Left cardiac atrium (tissue), 4 donors: ENCODE data around the gene TRPM1. TPM values are rescaled to one million over a fixed set of nuclear protein-coding genes. Genes with fewer than 3 reads are reported as not detected.

ENCODE experiments used
- ATAC-seq, 2 donors: fragments of 200-7000 bp; cut with Tn5 transposase; one replicate each; pipeline ENCODE4 v1.9.1; 2020; ENCODE audit warnings: mild to moderate bottlenecking in 2 of 2, moderate library complexity in 2 of 2
- DNase-seq: peaks from one replicate; pipeline ENCODE4 v3.0.0-alpha.2; 2020
- intact Hi-C, 2 donors: fragments of 100-400 bp; cut with DNase I; formaldehyde crosslinking; loops; one replicate each; pipeline versions ENCODE4 v1.14.1 to v1.15.1; 2022 to 2023
- total RNA-seq, 2 donors: library from RNA; stranded (reverse); fragmentation: NEBNext Ultra II Directional; extraction: Animal tissue kit (Norgen Biotek cat#: 25700); gene quantifications; one replicate each; pipeline ENCODE4 v1.2.1, GENCODE V29; 2021
- donor health status: DM: no; HTN: yes; CAD: no.
- donor health status: DM: no; HTN: yes; CAD: no; lungs with severe emphysema.
- donor health status: DM: yes; HTN: yes; CAD: no.
- donor health status: Dilated cardiomyopathy.

Gene TRPM1
- total RNA-seq, 2 donors from 2014 or later = 0.24 TPM; not detected in 1

GRCh38 chr15:30997270-30997669 lies 104.3 kb downstream of the TRPM1 start:
- ATAC-seq (no peak), DNase-seq (no peak)
- intact Hi-C loops = no loop called here

- intact Hi-C loops = no loop called here
- DNase-seq (no peak), ATAC-seq (no peak)
Measured at GRCh38 chr15:30992249-30992864, 109.2 kb downstream of the TRPM1 start.

GRCh38 chr15:30991255-30992235 lies 110.0 kb downstream of the TRPM1 start, which contains the start of gene MTMR10:
TSS of gene MTMR10 (minus strand) at chr15:30991628. CDS start at chr15:30991506, 122 bp downstream.
- intact Hi-C loops = no loop called here
- DNase-seq (peak; percentile 59), ATAC-seq (peak; percentile 97 to 99)

GRCh38 chr15:30990446-30991254 lies 110.9 kb downstream of the TRPM1 start:
- no peak for DNase-seq
- intact Hi-C loops = no loop called here
- ATAC-seq = no peak

GRCh38 chr15:30990036-30990435 lies 111.5 kb downstream of the TRPM1 start:
- DNase-seq (no peak), ATAC-seq (no peak)
- intact Hi-C loops = no loop called here

GRCh38 chr15:30985081-30985531 lies 116.4 kb downstream of the TRPM1 start:
- intact Hi-C loops = no loop called here
- no peak for DNase-seq
- ATAC-seq = peak; percentile 46 to 54

- DNase-seq (no peak), ATAC-seq (peak in 1 of 2 donors; percentile 26)
- intact Hi-C loops = no loop called here
Measured at GRCh38 chr15:30984542-30984941, 117.0 kb downstream of the TRPM1 start.

- intact Hi-C loops = no loop called here
- ATAC-seq (no peak), DNase-seq (no peak)
Measured at GRCh38 chr15:30984118-30984517, 117.4 kb downstream of the TRPM1 start.

- ATAC-seq = no peak
- intact Hi-C loops = no loop called here
Measured at GRCh38 chr15:30979457-30979856, 122.1 kb downstream of the TRPM1 start.

GRCh38 chr15:30978328-30978727 lies 123.2 kb downstream of the TRPM1 start:
- DNase-seq (no peak), ATAC-seq (no peak)
- intact Hi-C loops = no loop called here

More at GRCh38 chr15:30979457-30979856, 122.1 kb downstream of the TRPM1 start:
- DNase-seq = no peak

- intact Hi-C loops = no loop called here
- ATAC-seq (no peak), DNase-seq (no peak)
Measured at GRCh38 chr15:30974112-30974511, 127.4 kb downstream of the TRPM1 start.

- DNase-seq (no peak), ATAC-seq (no peak)
- intact Hi-C loops = no loop called here
Measured at GRCh38 chr15:30973379-30973778, 128.1 kb downstream of the TRPM1 start.

- intact Hi-C loops = no loop called here
- ATAC-seq (no peak), DNase-seq (no peak)
Measured at GRCh38 chr15:30969724-30970123, 131.8 kb downstream of the TRPM1 start.

- no peak for ATAC-seq
- no peak for DNase-seq
- intact Hi-C loops = no loop called here
Measured at GRCh38 chr15:30963681-30964080, 137.8 kb downstream of the TRPM1 start.

GRCh38 chr15:30962659-30963058 lies 138.9 kb downstream of the TRPM1 start:
- intact Hi-C loops = no loop called here
- DNase-seq (no peak), ATAC-seq (no peak)

- DNase-seq (no peak), ATAC-seq (peak in 1 of 2 donors; percentile 57)
- intact Hi-C loops = no loop called here
Measured at GRCh38 chr15:30962079-30962478, 139.4 kb downstream of the TRPM1 start.

GRCh38 chr15:30958219-30958618 lies 143.3 kb downstream of the TRPM1 start:
- intact Hi-C loops = no loop called here
- DNase-seq = no peak
- ATAC-seq = no peak

- ATAC-seq (no peak), DNase-seq (no peak)
- intact Hi-C loops = no loop called here
Measured at GRCh38 chr15:30956216-30957124, 145.1 kb downstream of the TRPM1 start.
